GM12878 (cell line): ENCODE results near the gene SEPTIN6. TPM values are rescaled to one million over a fixed set of nuclear protein-coding genes. Genes with fewer than 3 reads are reported as not detected.

Source experiments
- ATAC-seq: fragments of 200-7000 bp; cut with Tn5 transposase; 3 replicates; pipeline ENCODE4 v1.9.1; 2020; ENCODE audit warnings: mild to moderate bottlenecking, moderate library complexity
- BruUV-seq: library from RNA; stranded (reverse); fragments of 400-500 nt; replicated peaks from 2 replicates; lab custom pipeline; 2021; lab: Mats Ljungman, UMichigan
- CTCF ChIA-PET: fragments of 300-600 bp; sonication (Branson Sonifier 250); formaldehyde crosslinking; extraction: SDS; loops from one replicate; lab custom pipeline; 2021; ENCODE audit warnings: inconsistent platforms; lab: Yijun Ruan, JAX
- POLR2A ChIA-PET: fragments of 350-600 bp; formaldehyde crosslinking; extraction: SDS; loops from one replicate; lab custom pipeline; 2021; ENCODE audit warnings: inconsistent platforms; lab: Charles Lee
- RAD21 ChIA-PET: fragments of 300-600 bp; sonication (Branson Sonifier 250); formaldehyde crosslinking; loops from one replicate; lab custom pipeline; 2023; ENCODE audit warnings: antibody characterized with exemption; ENCODE audit not compliant: unreplicated experiment; lab: Charles Lee
- SMC1A ChIA-PET: fragments of 300-600 bp; sonication (Branson Sonifier 250); formaldehyde crosslinking; loops from one replicate; lab custom pipeline; 2023; ENCODE audit not compliant: unreplicated experiment, uncharacterized antibody; lab: Charles Lee
- DNase-seq: peaks from one replicate; pipeline ENCODE4 v3.0.0-alpha.2; 2011; ENCODE audit warnings: low read depth, low spot score
- FAIRE-seq: peaks from 3 replicates; lab custom pipeline; 2011; peaks lifted over from hg19 to GRCh38; lab: Jason Lieb, UNC
- H2AFZ ChIP-seq: 2 replicates; pipeline ENCODE4 v1.6.0; 2011; ENCODE audit warnings: low read depth, low read length, control low read depth; ENCODE audit not compliant: control insufficient read depth
- H3K27ac ChIP-seq: 2 replicates; pipeline ENCODE4 v1.5.1; 2011; ENCODE audit warnings: control low read depth; ENCODE audit not compliant: control insufficient read depth, insufficient read depth
- H3K27me3 ChIP-seq, 2 experiments: replicated peaks in 1 of 2; 2 replicates each; pipeline versions ENCODE4 v1.6.0 to v1.6.1; 2011; ENCODE audit warnings: low read length in 1 of 2; ENCODE audit not compliant: control insufficient read depth in 2 of 2, insufficient read depth in 2 of 2
- H3K36me3 ChIP-seq, 2 experiments: 2 replicates each; pipeline ENCODE4 v1.5.1; 2011; ENCODE audit warnings: low read length in 1 of 2; ENCODE audit not compliant: control insufficient read depth in 2 of 2, insufficient read depth in 2 of 2
- H3K4me1 ChIP-seq: 2 replicates; pipeline ENCODE4 v1.6.1; 2011; ENCODE audit warnings: mild to moderate bottlenecking, low read length, moderate library complexity, mixed read lengths; ENCODE audit not compliant: control insufficient read depth, insufficient read depth
- H3K4me2 ChIP-seq: 2 replicates; pipeline ENCODE4 v1.6.0; 2011; ENCODE audit warnings: control low read depth; ENCODE audit not compliant: control insufficient read depth, insufficient read depth
- H3K4me3 ChIP-seq: fragments of 200-600 bp; sonication (generic); 2 replicates; pipeline ENCODE4 v1.5.1; 2016
- H3K79me2 ChIP-seq: 2 replicates; pipeline ENCODE4 v1.6.0; 2011; ENCODE audit warnings: low read length; ENCODE audit not compliant: control insufficient read depth, insufficient read depth
- H3K9ac ChIP-seq: 2 replicates; pipeline ENCODE4 v1.8.0; 2011; ENCODE audit warnings: low read length, control low read depth, mixed read lengths; ENCODE audit not compliant: control insufficient read depth, insufficient read depth
- H3K9me3 ChIP-seq: replicated peaks from 3 replicates; pipeline ENCODE4 v1.5.1; 2011; ENCODE audit warnings: mild to moderate bottlenecking, low read length; ENCODE audit not compliant: control insufficient read depth, insufficient read depth
- H4K20me1 ChIP-seq: 2 replicates; pipeline ENCODE4 v1.6.0; 2011; ENCODE audit not compliant: control insufficient read depth, insufficient read depth
- FOXM1 ChIP-seq: IDR thresholded peaks from 2 replicates; pipeline ENCODE4 v1.6.1; 2012; ENCODE audit warnings: low read depth, mild to moderate bottlenecking, inconsistent platforms, low read length, moderate library complexity
- HCFC1 ChIP-seq: fragments of 150-350 bp; IDR thresholded peaks from 2 replicates; pipeline ENCODE4 v1.6.1; 2014; ENCODE audit warnings: low read length
- HDAC2 ChIP-seq: fragments of 200-600 bp; sonication (generic); IDR thresholded peaks from 2 replicates; pipeline ENCODE4 v1.6.1; 2017
- RFX5 ChIP-seq: IDR thresholded peaks from 2 replicates; pipeline ENCODE4 v1.6.1; 2011; ENCODE audit warnings: low read depth, low read length, improper control_type of control experiment
- SMC3 ChIP-seq: IDR thresholded peaks from 2 replicates; pipeline ENCODE4 v1.6.1; 2011; ENCODE audit warnings: low read length, improper control_type of control experiment, borderline replicate concordance
- TBL1XR1 ChIP-seq: IDR thresholded peaks from 2 replicates; pipeline ENCODE4 v1.6.1; 2012; ENCODE audit warnings: low read depth, low read length, improper control_type of control experiment
- ZNF217 ChIP-seq: fragments of 450-650 bp; IDR thresholded peaks from 2 replicates; pipeline ENCODE4 v1.6.1; 2017; ENCODE audit warnings: antibody characterized with exemption, mild to moderate bottlenecking
- ZZZ3 ChIP-seq: IDR thresholded peaks from 2 replicates; pipeline ENCODE4 v1.6.1; 2011; ENCODE audit warnings: low read depth; ENCODE audit not compliant: control insufficient read depth, insufficient read length
- WGBS: methylation state at CpG from one replicate; pipeline ENCODE4 v1.1.6; 2016; ENCODE audit warnings: low lambda C conversion rate; ENCODE audit not compliant: insufficient replicate concordance, insufficient coverage; ENCODE audit errors: missing lambda C conversion rate; 5-methylcytosine and 5-hydroxymethylcytosine counted together
- in situ Hi-C: fragments of 300-500 bp; cut with MboI; formaldehyde crosslinking; loops from 9 replicates; pipeline ENCODE4 v1.14.3; 2018; ENCODE audit warnings: mixed read lengths
- intact Hi-C: fragments of 100-400 bp; cut with micrococcal nuclease; formaldehyde crosslinking; loops from one replicate; pipeline ENCODE4 v1.14.2; 2022; ENCODE audit not compliant: unreplicated experiment
- polyA plus RNA-seq, 11 experiments: library from polyadenylated mRNA; depleted of rRNA in 4 of 11; unstranded in 6 of 11; stranded (reverse) in 5 of 11; fragments of >200 nt; fragmentation: Nextera tagmentation in 4 of 11; fragmentation: Illumina TruSeq in 1 of 11; extraction: Ambion mirVana in 4 of 11; extraction: Trizol in 1 of 11; gene quantifications; 1 replicate in 1 of 11; 2 replicates in 10 of 11; pipeline versions ENCODE4 v1.2.1 to v1.2.3, GENCODE V29; 2011 to 2016; ENCODE audit warnings: inconsistent platforms in 2 of 11, missing spikeins in 2 of 11, low read depth in 1 of 11
- total RNA-seq, 4 experiments: library from RNA; depleted of rRNA in 3 of 4; stranded (reverse); fragments of >200 nt in 3 of 4; fragmentation: Illumina TruSeq in 1 of 4; extraction: Trizol in 1 of 4; gene quantifications; 2 replicates each; pipeline versions ENCODE4 v1.2.1 to v1.2.3, GENCODE V29; 2013 to 2021
- TF ChIP-seq, protein P1 (sequence below): fragments of 450-650 bp; IDR thresholded peaks from 2 replicates; pipeline ENCODE4 v1.6.1; 2016; ENCODE audit warnings: mild to moderate bottlenecking
- TF ChIP-seq, protein P2 (sequence below): fragments of 450-650 bp; formaldehyde crosslinking; IDR thresholded peaks from 2 replicates; pipeline ENCODE4 v1.4.0; 2022; ENCODE audit warnings: mild to moderate bottlenecking, moderate library complexity

SEPTIN6 gene
- total and polyA plus RNA-seq, 10 of the 15 experiments (the other 5 are each of a cell fraction or from before 2014, with no cell fraction given) = 37.2 to 353 (median 154) TPM

DNA sequence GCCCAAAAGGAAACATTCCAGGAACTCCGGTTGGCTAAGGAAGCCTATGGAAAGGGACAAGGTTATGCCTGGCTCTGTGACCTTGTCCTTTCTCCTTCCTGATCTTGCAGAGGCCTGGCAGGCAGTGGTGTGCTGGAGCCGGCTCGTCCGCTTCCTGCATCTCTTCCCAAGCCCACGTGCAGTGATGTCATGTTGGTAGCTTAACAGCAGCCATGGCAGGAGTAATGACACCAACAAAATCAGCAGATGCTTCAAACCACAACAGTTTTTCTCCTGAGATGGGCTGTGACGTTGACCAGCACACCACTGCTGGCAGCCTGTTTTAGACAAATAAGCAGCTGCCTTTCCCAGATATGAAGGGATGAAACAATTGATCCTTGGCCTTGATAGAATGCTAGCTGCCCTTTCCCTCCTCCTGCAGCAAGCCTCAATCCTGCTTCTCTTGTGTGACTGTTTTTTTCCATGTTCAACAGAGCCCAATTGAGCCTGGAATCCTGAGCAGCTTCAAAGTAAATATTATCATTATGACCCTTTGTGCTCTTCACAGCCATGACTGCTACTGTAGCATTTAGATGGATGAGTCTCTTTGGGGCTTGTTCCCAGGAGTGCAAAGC lies 23.4 kb downstream of the SEPTIN6 start:
- no peak overlapping the region for H3K4me2 ChIP-seq
- ChIA-PET CTCF (interaction anchor here (1.0 to 1.1 kb wide), 2 partner anchors 26 to 50 kb away, joined by 3 to 4 read pairs; no protein-coding TSS in a partner anchor), RAD21 (interaction anchor here (1.0 kb wide), 1 partner anchor 60 kb away, joined by 3 read pairs; no protein-coding TSS in a partner anchor), SMC1A (interaction anchor here (0.9 to 1.8 kb wide), 3 partner anchors 45 to 60 kb away, joined by 3 to 4 read pairs (median 4); no protein-coding TSS in a partner anchor)
- BruUV-seq = no TSS peak
- H3K4me3 ChIP-seq = no peak overlapping the region
- H3K79me2 ChIP-seq = peaks cover 13% of the 10 kb centered on the region
- no peak overlapping the region for H3K27ac ChIP-seq
- intact Hi-C loops = no loop called here
- H4K20me1 ChIP-seq = no peaks in the 10 kb centered on the region
- no peak overlapping the region for H2AFZ ChIP-seq
- H3K36me3 ChIP-seq = peaks cover 7 to 9% of the 10 kb centered on the region in 2 experiments; a peak in 2 of 4 replicates
- H3K9ac ChIP-seq = no peak overlapping the region
- no peak for DNase-seq
- TF ChIP-seq, protein P1, sequence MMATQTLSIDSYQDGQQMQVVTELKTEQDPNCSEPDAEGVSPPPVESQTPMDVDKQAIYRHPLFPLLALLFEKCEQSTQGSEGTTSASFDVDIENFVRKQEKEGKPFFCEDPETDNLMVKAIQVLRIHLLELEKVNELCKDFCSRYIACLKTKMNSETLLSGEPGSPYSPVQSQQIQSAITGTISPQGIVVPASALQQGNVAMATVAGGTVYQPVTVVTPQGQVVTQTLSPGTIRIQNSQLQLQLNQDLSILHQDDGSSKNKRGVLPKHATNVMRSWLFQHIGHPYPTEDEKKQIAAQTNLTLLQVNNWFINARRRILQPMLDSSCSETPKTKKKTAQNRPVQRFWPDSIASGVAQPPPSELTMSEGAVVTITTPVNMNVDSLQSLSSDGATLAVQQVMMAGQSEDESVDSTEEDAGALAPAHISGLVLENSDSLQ = no peak
- no peak for TF ChIP-seq TBL1XR1
- no peak for TF ChIP-seq RFX5
- TF ChIP-seq FOXM1 = no peak
- TF ChIP-seq ZNF217 = no peak
- TF ChIP-seq ZZZ3 = no peak
- no peak for TF ChIP-seq HCFC1
- TF ChIP-seq HDAC2 = no peak
- TF ChIP-seq SMC3 = no peak
- TF ChIP-seq, protein P2, sequence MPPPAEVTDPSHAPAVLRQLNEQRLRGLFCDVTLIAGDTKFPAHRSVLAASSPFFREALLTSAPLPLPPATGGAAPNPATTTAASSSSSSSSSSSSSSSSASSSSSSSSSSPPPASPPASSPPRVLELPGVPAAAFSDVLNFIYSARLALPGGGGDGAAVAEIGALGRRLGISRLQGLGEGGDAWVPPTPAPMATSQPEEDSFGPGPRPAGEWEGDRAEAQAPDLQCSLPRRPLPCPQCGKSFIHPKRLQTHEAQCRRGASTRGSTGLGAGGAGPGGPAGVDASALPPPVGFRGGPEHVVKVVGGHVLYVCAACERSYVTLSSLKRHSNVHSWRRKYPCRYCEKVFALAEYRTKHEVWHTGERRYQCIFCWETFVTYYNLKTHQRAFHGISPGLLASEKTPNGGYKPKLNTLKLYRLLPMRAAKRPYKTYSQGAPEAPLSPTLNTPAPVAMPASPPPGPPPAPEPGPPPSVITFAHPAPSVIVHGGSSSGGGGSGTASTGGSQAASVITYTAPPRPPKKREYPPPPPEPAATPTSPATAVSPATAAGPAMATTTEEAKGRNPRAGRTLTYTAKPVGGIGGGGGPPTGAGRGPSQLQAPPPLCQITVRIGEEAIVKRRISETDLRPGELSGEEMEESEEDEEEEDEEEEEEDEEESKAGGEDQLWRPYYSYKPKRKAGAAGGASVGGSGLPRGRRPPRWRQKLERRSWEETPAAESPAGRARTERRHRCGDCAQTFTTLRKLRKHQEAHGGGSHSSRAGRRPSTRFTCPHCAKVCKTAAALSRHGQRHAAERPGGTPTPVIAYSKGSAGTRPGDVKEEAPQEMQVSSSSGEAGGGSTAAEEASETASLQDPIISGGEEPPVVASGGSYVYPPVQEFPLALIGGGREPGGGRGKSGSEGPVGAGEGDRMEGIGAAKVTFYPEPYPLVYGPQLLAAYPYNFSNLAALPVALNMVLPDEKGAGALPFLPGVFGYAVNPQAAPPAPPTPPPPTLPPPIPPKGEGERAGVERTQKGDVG (CRISPR knock-in tag) = no peak
- TF ChIP-seq, all 136 proteins: peak for 0
- 77% methylated on average over 6 of the region's 6 CpGs for WGBS
- Histone ChIP-seq H3K4me1 (peaks cover 25% of the 10 kb centered on the region), H3K9me3 (no peaks in the 10 kb centered on the region), H3K27me3 (no peaks in the 10 kb centered on the region)
- POLR2A ChIA-PET = interaction anchor here (1.5 kb wide), 1 partner anchor 22 kb away, joined by 3 read pairs; no protein-coding TSS in a partner anchor
- FAIRE-seq (no peak), ATAC-seq (no peak)
- in situ Hi-C loops = no loop called here
